ENCODE results near the gene RALGPS1.

The RALGPS1 gene

DNA sequence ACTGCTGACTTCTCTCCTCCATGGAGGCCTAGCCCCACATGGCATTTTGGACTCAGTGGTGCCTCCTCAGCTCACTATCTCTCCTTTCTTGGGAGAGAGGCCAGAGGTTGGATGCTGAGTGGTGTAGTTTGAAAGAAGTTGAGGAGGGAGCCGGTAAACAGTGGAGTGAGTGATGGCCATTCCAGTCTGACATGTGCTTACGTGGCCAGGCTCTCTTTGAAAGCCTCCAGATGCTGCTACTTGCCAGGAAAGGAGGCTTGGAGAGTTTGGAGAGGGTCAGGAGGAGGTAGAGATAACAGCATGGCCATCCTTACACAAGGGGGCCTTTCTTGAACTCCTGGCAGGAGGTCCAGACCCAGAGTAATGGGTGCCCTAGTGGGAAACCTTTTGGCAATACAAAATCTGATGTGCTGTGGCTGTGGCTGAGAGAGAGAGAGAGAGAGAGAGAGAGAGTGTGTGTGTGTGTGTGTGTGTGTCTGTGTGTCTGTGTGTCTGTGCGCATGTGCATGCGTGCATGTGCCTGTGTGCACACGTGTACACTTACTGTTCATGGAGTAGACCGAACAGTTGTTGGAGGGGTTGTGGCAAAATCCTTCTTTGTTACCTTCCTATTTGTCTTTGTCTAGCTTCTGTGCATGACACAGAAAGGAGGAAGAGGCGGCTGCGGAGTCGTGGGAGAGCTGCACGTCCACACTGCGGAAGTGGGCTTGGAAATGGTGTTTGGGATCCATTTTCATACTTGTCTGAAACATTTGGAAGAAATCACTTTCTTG, 37.8 kb downstream of the RALGPS1 start:
- H3K4me3 ChIP-seq (replicated peaks; ENCODE audit: insufficient read depth, low read length) = no peak overlapping the region
- TF ChIP-seq SPI1 (IDR thresholded peaks at IDR 0.05; ENCODE audit: borderline replicate concordance, low read depth) = peak; percentile 82
- TF ChIP-seq CTCF (IDR thresholded peaks at IDR 0.05; ENCODE audit: insufficient read depth, low read length) = no peak
- H3K27me3 ChIP-seq (ENCODE audit: insufficient read depth, poor library complexity, severe bottlenecking) = no peaks in the 10 kb centered on the region
- no peak overlapping the region for H3K27ac ChIP-seq (replicated peaks)
- DNase-seq (ENCODE audit: low read depth in 1 of 2, low spot score in 1 of 2) = peak in 1 of 2 experiments; percentile 30

DNA sequence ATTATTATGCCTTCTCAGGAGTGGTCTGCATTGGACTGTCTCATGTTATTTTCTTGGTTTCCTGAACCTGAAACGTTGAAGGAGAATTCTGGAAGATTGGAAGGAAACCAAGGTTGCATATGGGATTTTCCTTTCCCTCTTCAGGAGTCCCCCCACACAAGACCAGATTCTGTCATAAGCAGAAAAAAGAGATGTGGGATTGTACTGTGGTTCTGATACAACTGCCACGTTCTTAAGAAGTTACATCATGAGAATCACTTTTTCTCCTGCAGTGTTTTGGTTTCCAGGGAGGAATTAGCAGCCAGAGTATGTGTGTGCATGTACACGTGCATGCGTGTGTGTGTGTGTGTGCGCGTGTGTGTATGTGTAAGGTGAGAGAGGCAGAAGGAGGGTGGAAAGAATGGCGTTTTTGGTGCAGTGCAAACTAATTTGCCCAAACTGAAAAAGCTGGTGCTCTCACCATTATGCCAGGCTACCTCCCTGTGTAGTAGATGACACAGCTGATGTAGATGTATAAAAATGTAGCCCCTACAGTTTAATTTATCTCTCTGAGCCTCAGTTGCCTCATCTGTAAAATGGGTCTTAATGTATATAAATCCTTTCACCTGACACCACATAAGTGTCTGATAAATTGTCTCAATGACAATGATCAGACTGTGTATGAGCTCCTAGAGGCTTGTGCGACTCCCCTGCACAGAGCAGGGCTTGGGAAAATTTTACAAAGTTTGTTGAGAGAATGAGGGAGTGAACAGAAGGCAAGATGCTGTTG, 38.6 kb downstream of the RALGPS1 start:
- no peak for DNase-seq (ENCODE audit: low read depth in 1 of 2, low spot score in 1 of 2)
- no peaks in the 10 kb centered on the region for H3K27me3 ChIP-seq (ENCODE audit: insufficient read depth, poor library complexity, severe bottlenecking)
- H3K27ac ChIP-seq (replicated peaks) = no peak overlapping the region
- TF ChIP-seq SPI1 (IDR thresholded peaks at IDR 0.05; ENCODE audit: borderline replicate concordance, low read depth) = no peak
- no peak for TF ChIP-seq REST (IDR thresholded peaks at IDR 0.05; ENCODE audit: insufficient replicate concordance, low read depth)
- TF ChIP-seq GABPA (IDR thresholded peaks at IDR 0.05; ENCODE audit: low read depth) = no peak
- TF ChIP-seq POLR2AphosphoS5 (IDR thresholded peaks at IDR 0.05; ENCODE audit: low read depth) = no peak
- no peak for TF ChIP-seq CTCF (IDR thresholded peaks at IDR 0.05; ENCODE audit: insufficient read depth, low read length)
- H3K4me3 ChIP-seq (replicated peaks; ENCODE audit: insufficient read depth, low read length) = no peak overlapping the region

- Histone ChIP-seq H3K27me3 (ENCODE audit: insufficient read depth, poor library complexity, severe bottlenecking) (no peaks in the 10 kb centered on the region), H3K4me3 (replicated peaks; ENCODE audit: insufficient read depth, low read length) (no peak overlapping the region), H3K27ac (replicated peaks) (no peak overlapping the region)
- DNase-seq (ENCODE audit: low read depth in 1 of 2, low spot score in 1 of 2) = no peak
- TF ChIP-seq REST (IDR thresholded peaks at IDR 0.05; ENCODE audit: insufficient replicate concordance, low read depth) (no peak), POLR2AphosphoS5 (IDR thresholded peaks at IDR 0.05; ENCODE audit: low read depth) (no peak), CTCF (IDR thresholded peaks at IDR 0.05; ENCODE audit: insufficient read depth, low read length) (no peak), GABPA (IDR thresholded peaks at IDR 0.05; ENCODE audit: low read depth) (no peak), SPI1 (IDR thresholded peaks at IDR 0.05; ENCODE audit: borderline replicate concordance, low read depth) (no peak)
These were observed 41.2 kb downstream of the RALGPS1 start for GRCh38 chr9:126955811-126956210.
